Liver (tissue), 9 donors: ENCODE measurements around the gene EXOSC5. TPM values are rescaled to one million over a fixed set of nuclear protein-coding genes. Genes with fewer than 3 reads are reported as not detected.
"Not testable (repeated sequence)": the region's sequence is repeated elsewhere in the genome, so short reads cannot be mapped to it uniquely, and the experiment has no call there.

Experiments
- DNase-seq: peaks from one replicate; pipeline ENCODE4 v3.0.0-alpha.2; 2017; ENCODE audit warnings: low spot score
- H3K27ac ChIP-seq, 2 donors: one replicate each; pipeline ENCODE4 v1.7.0; 2013; ENCODE audit warnings: inconsistent platforms in 2 of 2, low read length in 2 of 2, control low read depth in 1 of 2, low read depth in 1 of 2, mild to moderate bottlenecking in 1 of 2
- H3K27me3 ChIP-seq, 4 donors: one replicate each; pipeline versions ENCODE4 v1.6.1 to v1.7.0; 2013; ENCODE audit warnings: low read length in 3 of 4, inconsistent platforms in 1 of 4, mild to moderate bottlenecking in 1 of 4, moderate library complexity in 1 of 4; ENCODE audit not compliant: control insufficient read depth in 4 of 4, insufficient read depth in 4 of 4
- H3K36me3 ChIP-seq, 4 donors: one replicate each; pipeline versions ENCODE4 v1.6.1 to v1.7.0; 2013; ENCODE audit warnings: low read length in 3 of 4, mild to moderate bottlenecking in 3 of 4, low read depth in 1 of 4, moderate library complexity in 1 of 4; ENCODE audit not compliant: control insufficient read depth in 4 of 4, insufficient read depth in 3 of 4
- H3K4me1 ChIP-seq, 4 donors: one replicate each; pipeline versions ENCODE4 v1.6.1 to v1.7.0; 2013; ENCODE audit warnings: low read length in 3 of 4, mild to moderate bottlenecking in 3 of 4, moderate library complexity in 1 of 4; ENCODE audit not compliant: control insufficient read depth in 4 of 4, insufficient read depth in 4 of 4
- H3K4me3 ChIP-seq, 3 donors: one replicate each; pipeline versions ENCODE4 v1.6.1 to v1.7.0; 2013; ENCODE audit warnings: low read length in 3 of 3, control low read depth in 1 of 3, low read depth in 1 of 3, mild to moderate bottlenecking in 1 of 3
- H3K9ac ChIP-seq, 2 donors: one replicate each; pipeline ENCODE4 v1.7.0; 2013; ENCODE audit warnings: low read length in 2 of 2, mild to moderate bottlenecking in 2 of 2, moderate library complexity in 2 of 2, control low read depth in 1 of 2, low read depth in 1 of 2
- H3K9me3 ChIP-seq, 4 donors: one replicate each; pipeline versions ENCODE4 v1.6.1 to v1.7.0; 2013; ENCODE audit warnings: low read length in 3 of 4; ENCODE audit not compliant: control insufficient read depth in 4 of 4
- ATF3 ChIP-seq: IDR thresholded peaks from 2 replicates; pipeline ENCODE4 v1.6.1; 2016; ENCODE audit warnings: antibody characterized with exemption
- CTCF ChIP-seq: fragments of 150-350 bp; IDR thresholded peaks from 2 replicates; pipeline ENCODE4 v1.5.1; 2017; ENCODE audit warnings: improper control_type of control experiment, low read depth, low read length; ENCODE audit not compliant: missing input control
- EGR1 ChIP-seq, 2 donors: IDR thresholded peaks; 2 replicates each; pipeline ENCODE4 v1.6.1; 2016 to 2018; ENCODE audit warnings: antibody characterized with exemption in 2 of 2, low read depth in 2 of 2
- FOXA1 ChIP-seq: IDR thresholded peaks from 2 replicates; pipeline ENCODE4 v1.6.1; 2016; ENCODE audit warnings: antibody characterized with exemption
- FOXA2 ChIP-seq: IDR thresholded peaks from 2 replicates; pipeline ENCODE4 v1.6.1; 2016; ENCODE audit warnings: antibody characterized with exemption
- GABPA ChIP-seq, 2 donors: IDR thresholded peaks in 1 of 2; conservative IDR thresholded peaks in 1 of 2; 2 replicates each; pipeline ENCODE4 v1.6.1; 2016; ENCODE audit warnings: antibody characterized with exemption in 2 of 2, mild to moderate bottlenecking in 1 of 2, moderate library complexity in 1 of 2
- HNF4A ChIP-seq, 2 donors: conservative IDR thresholded peaks; 2 replicates each; pipeline ENCODE4 v1.6.1; 2016; ENCODE audit warnings: antibody characterized with exemption in 2 of 2, mild to moderate bottlenecking in 2 of 2
- HNF4G ChIP-seq: IDR thresholded peaks from 2 replicates; pipeline ENCODE4 v1.6.1; 2016; ENCODE audit warnings: antibody characterized with exemption
- JUND ChIP-seq, 2 donors: IDR thresholded peaks; 2 replicates each; pipeline ENCODE4 v1.6.1; 2016; ENCODE audit warnings: antibody characterized with exemption in 2 of 2
- MAX ChIP-seq: IDR thresholded peaks from 2 replicates; pipeline ENCODE4 v1.6.1; 2016; ENCODE audit warnings: antibody characterized with exemption
- NR2F2 ChIP-seq: IDR thresholded peaks from 2 replicates; pipeline ENCODE4 v1.6.1; 2016; ENCODE audit warnings: antibody characterized with exemption
- RAD21 ChIP-seq, 2 donors: IDR thresholded peaks; 2 replicates each; pipeline ENCODE4 v1.6.1; 2016; ENCODE audit warnings: antibody characterized with exemption in 2 of 2, mild to moderate bottlenecking in 2 of 2
- RXRA ChIP-seq, 2 donors: IDR thresholded peaks; 2 replicates each; pipeline ENCODE4 v1.6.1; 2017 to 2018; ENCODE audit warnings: antibody characterized with exemption in 2 of 2, mild to moderate bottlenecking in 1 of 2
- SP1 ChIP-seq: IDR thresholded peaks from 2 replicates; pipeline ENCODE4 v1.6.1; 2018; ENCODE audit warnings: antibody characterized with exemption, mild to moderate bottlenecking
- TAF1 ChIP-seq: conservative IDR thresholded peaks from 2 replicates; pipeline ENCODE4 v1.6.1; 2016; ENCODE audit warnings: antibody characterized with exemption, mild to moderate bottlenecking
- YY1 ChIP-seq: IDR thresholded peaks from 2 replicates; pipeline ENCODE4 v1.6.1; 2016; ENCODE audit warnings: antibody characterized with exemption, mild to moderate bottlenecking
- WGBS: extraction: QIAGEN DNeasy Blood & Tissue Kit; methylation state at CpG from one replicate; pipeline ENCODE4 v1.1.7; 2013; 5-methylcytosine and 5-hydroxymethylcytosine counted together
- polyA plus RNA-seq, 2 donors: library from polyadenylated mRNA; stranded (reverse) in 1 of 2; unstranded in 1 of 2; fragments of 200-250 nt in 1 of 2; fragments of >200 nt in 1 of 2; fragmentation: Nextera tagmentation in 1 of 2; extraction: Ambion mirVana in 1 of 2; gene quantifications; one replicate each; pipeline versions ENCODE4 v1.2.1 to v1.2.3, GENCODE V29; 2013 to 2015
- total RNA-seq, 2 donors: library from RNA; depleted of rRNA; stranded (reverse); fragments of >200 nt; gene quantifications; one replicate each; pipeline ENCODE4 v1.2.3, GENCODE V29; 2014
- donor health status: healthy.
- donor health status: healthy.
- donor health status: healthy.
- donor health status: healthy.
- donor health status: healthy.

EXOSC5 gene
- total and polyA plus RNA-seq, 4 donors, result 8.3 to 26.7 (median 18.9) TPM

- 99% methylated on average over 8 of the region's 8 CpGs for WGBS
- not testable (repeated sequence) for H3K36me3 ChIP-seq, H3K27ac ChIP-seq
These were observed 15.6 kb downstream of the EXOSC5 start for GRCh38 chr19:41381536-41381935.

GRCh38 chr19:41377977-41378709 is 19.0 kb downstream of the EXOSC5 start:
- Histone ChIP-seq H3K9ac (no peak overlapping the region), H3K9me3 (no peaks in the 10 kb centered on the region), H3K4me3 (no peak overlapping the region), H3K27ac (no peak overlapping the region), H3K27me3 (no peaks in the 10 kb centered on the region), H3K36me3 (no peaks in the 10 kb centered on the region), H3K4me1 (peaks cover 0 to 6% (median 4%) of the 10 kb centered on the region in 4 donors)
- WGBS, result 74% methylated on average over 9 of the region's 9 CpGs
- DNase-seq, result no peak
- TF ChIP-seq EGR1 (IDR thresholded peaks at IDR 0.05; ENCODE audit: low read depth in 2 of 2), result no peak
- TF ChIP-seq SP1, result no peak
- no peak for TF ChIP-seq FOXA1
- TF ChIP-seq NR2F2, result no peak
- TF ChIP-seq MAX, result no peak
- TF ChIP-seq JUND (IDR thresholded peaks at IDR 0.05), result no peak
- TF ChIP-seq RXRA (IDR thresholded peaks at IDR 0.05), result no peak

More at GRCh38 chr19:41381536-41381935, 15.6 kb downstream of the EXOSC5 start:
- H3K4me1 ChIP-seq, H3K4me3 ChIP-seq, H3K27me3 ChIP-seq, H3K9me3 ChIP-seq, H3K9ac ChIP-seq, DNase-seq: not testable (repeated sequence)

GRCh38 chr19:41376998-41377365 is 20.2 kb downstream of the EXOSC5 start:
- Histone ChIP-seq H3K4me3 (peak overlapping the region in 2 of 3 donors; percentile 57 to 60), H3K9ac (no peak overlapping the region), H3K27me3 (no peaks in the 10 kb centered on the region), H3K4me1 (peaks cover 0 to 6% (median 4%) of the 10 kb centered on the region in 4 donors), H3K27ac (no peak overlapping the region), H3K36me3 (no peaks in the 10 kb centered on the region), H3K9me3 (no peaks in the 10 kb centered on the region)
- no peak for DNase-seq
- no peak for TF ChIP-seq CTCF
- TF ChIP-seq RAD21 (IDR thresholded peaks at IDR 0.05), result no peak
- 78% methylated on average over 8 of the region's 8 CpGs for WGBS

- Histone ChIP-seq H3K27ac (no peak within 1 kb of the TSS), H3K27me3 (no peaks in the 10 kb centered on the region), H3K9ac (peak within 1 kb of the TSS in 1 of 2 donors; percentile 1), H3K36me3 (no peaks in the 10 kb centered on the region), H3K4me1 (peaks cover 0 to 6% (median 4%) of the 10 kb centered on the region in 4 donors), H3K4me3 (peak within 1 kb of the TSS; percentile 39 to 60 (median 57)), H3K9me3 (no peaks in the 10 kb centered on the region)
- TF ChIP-seq FOXA2, result no peak
- no peak for TF ChIP-seq ATF3
- TF ChIP-seq YY1, result no peak
- no peak for TF ChIP-seq HNF4G
- TF ChIP-seq HNF4A (conservative IDR thresholded peaks at IDR 0.05), result no peak
- no peak for TF ChIP-seq TAF1
- TF ChIP-seq EGR1 (IDR thresholded peaks at IDR 0.05; ENCODE audit: low read depth in 2 of 2), result no peak
- no peak for TF ChIP-seq RAD21 (IDR thresholded peaks at IDR 0.05)
- no peak for TF ChIP-seq GABPA (IDR thresholded peaks at IDR 0.05 in 1 of 2, conservative IDR thresholded peaks at IDR 0.05 in 1 of 2)
- TF ChIP-seq FOXA1, result no peak
- no peak for TF ChIP-seq CTCF
- DNase-seq, result no peak
- 4% methylated on average over 47 of the region's 47 CpGs for whole genome bisulfite sequencing
These were observed 20.7 kb downstream of the EXOSC5 start, which contains the start of gene TMEM91 for GRCh38 chr19:41376241-41376997. TMEM91 (plus strand) TSS chr19:41376533; CDS start chr19:41378310, 1,777 bp downstream.
